ENCODE results near the gene SORL1.

SORL1 gene, protein sequence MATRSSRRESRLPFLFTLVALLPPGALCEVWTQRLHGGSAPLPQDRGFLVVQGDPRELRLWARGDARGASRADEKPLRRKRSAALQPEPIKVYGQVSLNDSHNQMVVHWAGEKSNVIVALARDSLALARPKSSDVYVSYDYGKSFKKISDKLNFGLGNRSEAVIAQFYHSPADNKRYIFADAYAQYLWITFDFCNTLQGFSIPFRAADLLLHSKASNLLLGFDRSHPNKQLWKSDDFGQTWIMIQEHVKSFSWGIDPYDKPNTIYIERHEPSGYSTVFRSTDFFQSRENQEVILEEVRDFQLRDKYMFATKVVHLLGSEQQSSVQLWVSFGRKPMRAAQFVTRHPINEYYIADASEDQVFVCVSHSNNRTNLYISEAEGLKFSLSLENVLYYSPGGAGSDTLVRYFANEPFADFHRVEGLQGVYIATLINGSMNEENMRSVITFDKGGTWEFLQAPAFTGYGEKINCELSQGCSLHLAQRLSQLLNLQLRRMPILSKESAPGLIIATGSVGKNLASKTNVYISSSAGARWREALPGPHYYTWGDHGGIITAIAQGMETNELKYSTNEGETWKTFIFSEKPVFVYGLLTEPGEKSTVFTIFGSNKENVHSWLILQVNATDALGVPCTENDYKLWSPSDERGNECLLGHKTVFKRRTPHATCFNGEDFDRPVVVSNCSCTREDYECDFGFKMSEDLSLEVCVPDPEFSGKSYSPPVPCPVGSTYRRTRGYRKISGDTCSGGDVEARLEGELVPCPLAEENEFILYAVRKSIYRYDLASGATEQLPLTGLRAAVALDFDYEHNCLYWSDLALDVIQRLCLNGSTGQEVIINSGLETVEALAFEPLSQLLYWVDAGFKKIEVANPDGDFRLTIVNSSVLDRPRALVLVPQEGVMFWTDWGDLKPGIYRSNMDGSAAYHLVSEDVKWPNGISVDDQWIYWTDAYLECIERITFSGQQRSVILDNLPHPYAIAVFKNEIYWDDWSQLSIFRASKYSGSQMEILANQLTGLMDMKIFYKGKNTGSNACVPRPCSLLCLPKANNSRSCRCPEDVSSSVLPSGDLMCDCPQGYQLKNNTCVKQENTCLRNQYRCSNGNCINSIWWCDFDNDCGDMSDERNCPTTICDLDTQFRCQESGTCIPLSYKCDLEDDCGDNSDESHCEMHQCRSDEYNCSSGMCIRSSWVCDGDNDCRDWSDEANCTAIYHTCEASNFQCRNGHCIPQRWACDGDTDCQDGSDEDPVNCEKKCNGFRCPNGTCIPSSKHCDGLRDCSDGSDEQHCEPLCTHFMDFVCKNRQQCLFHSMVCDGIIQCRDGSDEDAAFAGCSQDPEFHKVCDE (N-terminal part only)

DNA sequence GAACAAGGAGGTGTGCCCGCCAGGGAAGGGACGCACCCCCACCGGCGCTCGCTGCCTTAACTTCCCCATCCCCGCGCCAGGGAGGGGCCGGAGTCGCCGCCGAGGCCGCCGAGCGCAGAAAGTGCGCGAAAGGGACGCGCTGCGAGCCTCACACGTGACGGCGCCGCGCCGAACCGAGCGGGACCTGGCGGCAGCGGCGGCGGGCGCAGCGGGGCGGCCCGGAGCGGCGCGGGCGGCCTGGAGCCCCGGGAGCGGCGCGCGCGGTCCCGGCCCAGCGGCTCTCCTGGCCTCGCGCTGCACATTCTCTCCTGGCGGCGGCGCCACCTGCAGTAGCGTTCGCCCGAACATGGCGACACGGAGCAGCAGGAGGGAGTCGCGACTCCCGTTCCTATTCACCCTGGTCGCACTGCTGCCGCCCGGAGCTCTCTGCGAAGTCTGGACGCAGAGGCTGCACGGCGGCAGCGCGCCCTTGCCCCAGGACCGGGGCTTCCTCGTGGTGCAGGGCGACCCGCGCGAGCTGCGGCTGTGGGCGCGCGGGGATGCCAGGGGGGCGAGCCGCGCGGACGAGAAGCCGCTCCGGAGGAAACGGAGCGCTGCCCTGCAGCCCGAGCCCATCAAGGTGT lies at the start of gene SORL1:
SORL1 (plus strand) TSS at position 329 of the 623 bp plus-strand sequence; CDS start at position 347, 18 bp downstream.
- no peaks in the 10 kb centered on the region for H3K9me2 ChIP-seq (replicated peaks; ENCODE audit: low read depth, low read length)
- peaks cover 49% of the 10 kb centered on the region for H3K79me2 ChIP-seq (ENCODE audit: insufficient read depth, low read length)
- peak within 1 kb of the TSS; percentile 87 for H3K4me2 ChIP-seq (ENCODE audit: low read depth, low read length, poor library complexity, severe bottlenecking)
- H3K4me1 ChIP-seq (ENCODE audit: insufficient read depth, low read length, poor library complexity, severe bottlenecking) = peaks cover 73% of the 10 kb centered on the region
- TF ChIP-seq, protein P1, sequence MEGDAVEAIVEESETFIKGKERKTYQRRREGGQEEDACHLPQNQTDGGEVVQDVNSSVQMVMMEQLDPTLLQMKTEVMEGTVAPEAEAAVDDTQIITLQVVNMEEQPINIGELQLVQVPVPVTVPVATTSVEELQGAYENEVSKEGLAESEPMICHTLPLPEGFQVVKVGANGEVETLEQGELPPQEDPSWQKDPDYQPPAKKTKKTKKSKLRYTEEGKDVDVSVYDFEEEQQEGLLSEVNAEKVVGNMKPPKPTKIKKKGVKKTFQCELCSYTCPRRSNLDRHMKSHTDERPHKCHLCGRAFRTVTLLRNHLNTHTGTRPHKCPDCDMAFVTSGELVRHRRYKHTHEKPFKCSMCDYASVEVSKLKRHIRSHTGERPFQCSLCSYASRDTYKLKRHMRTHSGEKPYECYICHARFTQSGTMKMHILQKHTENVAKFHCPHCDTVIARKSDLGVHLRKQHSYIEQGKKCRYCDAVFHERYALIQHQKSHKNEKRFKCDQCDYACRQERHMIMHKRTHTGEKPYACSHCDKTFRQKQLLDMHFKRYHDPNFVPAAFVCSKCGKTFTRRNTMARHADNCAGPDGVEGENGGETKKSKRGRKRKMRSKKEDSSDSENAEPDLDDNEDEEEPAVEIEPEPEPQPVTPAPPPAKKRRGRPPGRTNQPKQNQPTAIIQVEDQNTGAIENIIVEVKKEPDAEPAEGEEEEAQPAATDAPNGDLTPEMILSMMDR (conservative IDR thresholded peaks at IDR 0.05; ENCODE audit: low read length) = peak; percentile 56
- TF ChIP-seq EZH2phosphoT487 (IDR thresholded peaks at IDR 0.05; ENCODE audit: borderline replicate concordance) = no peak
- peak within 1 kb of the TSS; percentile 93 for H2AFZ ChIP-seq (ENCODE audit: low read length)
- H3K9ac ChIP-seq (ENCODE audit: low read depth, low read length, poor library complexity, severe bottlenecking) = peak within 1 kb of the TSS; percentile 76
- H4K20me1 ChIP-seq (ENCODE audit: insufficient read depth, low read length, poor library complexity, severe bottlenecking) = peaks cover 4% of the 10 kb centered on the region
- H3K36me3 ChIP-seq (ENCODE audit: insufficient read depth, low read length) = no peaks in the 10 kb centered on the region
- H3F3A ChIP-seq (ENCODE audit: low read depth) = no peaks in the 10 kb centered on the region
- peak within 1 kb of the TSS; percentile 78 for H3K4me3 ChIP-seq (ENCODE audit: low read length, poor library complexity, severe bottlenecking)
- no peaks in the 10 kb centered on the region for H3K27me3 ChIP-seq (ENCODE audit: insufficient read depth, low read length, poor library complexity, severe bottlenecking)
- H3K9me3 ChIP-seq (ENCODE audit: insufficient read depth, low read depth, low read length) = no peaks in the 10 kb centered on the region

DNA sequence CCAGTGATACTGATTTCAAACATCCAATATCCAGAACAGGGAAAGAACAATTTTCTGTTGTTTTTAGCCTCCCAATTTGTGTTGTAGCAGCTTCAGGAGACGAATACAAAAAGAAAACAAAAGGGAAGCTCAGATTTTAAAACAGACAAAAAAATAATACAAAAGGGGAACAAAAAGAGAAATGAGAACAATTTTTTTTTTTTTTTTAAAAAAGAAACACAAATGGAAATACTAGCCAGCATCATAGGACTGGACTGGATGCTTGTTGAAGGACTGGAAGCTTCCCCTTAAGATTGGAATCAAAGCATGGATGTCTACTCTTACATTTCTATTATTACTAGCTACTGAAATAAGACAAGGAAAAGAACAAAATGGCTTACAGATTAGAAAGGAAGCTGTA lies 46.5 kb upstream of the SORL1 start:
- no peak overlapping the region for H3K4me3 ChIP-seq (ENCODE audit: low read length, poor library complexity, severe bottlenecking)
- TF ChIP-seq EZH2phosphoT487 (IDR thresholded peaks at IDR 0.05; ENCODE audit: borderline replicate concordance) = no peak
- TF ChIP-seq, protein P1 (conservative IDR thresholded peaks at IDR 0.05; ENCODE audit: low read length) = no peak
- H3K9me3 ChIP-seq (ENCODE audit: insufficient read depth, low read depth, low read length) = 0 out of 2 replicates have a peak, but pooled peaks cover 4% of the 10 kb centered on the region
- no peaks in the 10 kb centered on the region for H3F3A ChIP-seq (ENCODE audit: low read depth)
- no peaks in the 10 kb centered on the region for H3K4me1 ChIP-seq (ENCODE audit: insufficient read depth, low read length, poor library complexity, severe bottlenecking)
- no peaks in the 10 kb centered on the region for H3K36me3 ChIP-seq (ENCODE audit: insufficient read depth, low read length)
- H3K9ac ChIP-seq (ENCODE audit: low read depth, low read length, poor library complexity, severe bottlenecking) = no peak overlapping the region
- no peak overlapping the region for H2AFZ ChIP-seq (ENCODE audit: low read length)
- H3K4me2 ChIP-seq (ENCODE audit: low read depth, low read length, poor library complexity, severe bottlenecking) = no peak overlapping the region
- no peaks in the 10 kb centered on the region for H4K20me1 ChIP-seq (ENCODE audit: insufficient read depth, low read length, poor library complexity, severe bottlenecking)
- no peaks in the 10 kb centered on the region for H3K79me2 ChIP-seq (ENCODE audit: insufficient read depth, low read length)
- no peaks in the 10 kb centered on the region for H3K9me2 ChIP-seq (replicated peaks; ENCODE audit: low read depth, low read length)
- no peaks in the 10 kb centered on the region for H3K27me3 ChIP-seq (ENCODE audit: insufficient read depth, low read length, poor library complexity, severe bottlenecking)

DNA sequence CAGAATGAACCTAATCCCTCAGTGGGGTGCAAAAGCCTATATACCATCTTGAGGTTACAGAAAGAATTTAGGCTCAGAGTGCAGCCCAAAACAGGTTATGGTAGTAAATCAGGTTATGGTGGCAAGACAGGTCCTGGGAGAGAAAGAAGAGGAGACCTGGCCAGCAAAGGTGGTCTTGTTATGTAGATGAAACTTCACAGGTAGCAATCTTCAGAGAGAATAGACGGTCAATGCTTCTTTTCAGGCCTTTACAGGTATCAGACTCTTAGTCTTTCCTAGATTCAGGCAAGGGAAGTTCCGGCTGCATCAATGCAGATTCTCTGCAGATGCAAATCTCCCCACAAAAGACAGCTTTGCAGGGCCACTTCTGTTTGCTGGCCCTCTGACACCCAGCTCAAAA lies 45.8 kb upstream of the SORL1 start:
- Histone ChIP-seq H3K27me3 (ENCODE audit: insufficient read depth, low read length, poor library complexity, severe bottlenecking) (no peaks in the 10 kb centered on the region), H3K4me2 (ENCODE audit: low read depth, low read length, poor library complexity, severe bottlenecking) (no peak overlapping the region), H3K9me2 (replicated peaks; ENCODE audit: low read depth, low read length) (no peaks in the 10 kb centered on the region), H3K4me1 (ENCODE audit: insufficient read depth, low read length, poor library complexity, severe bottlenecking) (no peaks in the 10 kb centered on the region), H4K20me1 (ENCODE audit: insufficient read depth, low read length, poor library complexity, severe bottlenecking) (no peaks in the 10 kb centered on the region), H3F3A (ENCODE audit: low read depth) (no peaks in the 10 kb centered on the region), H3K4me3 (ENCODE audit: low read length, poor library complexity, severe bottlenecking) (no peak overlapping the region), H3K9me3 (ENCODE audit: insufficient read depth, low read depth, low read length) (0 out of 2 replicates have a peak, but pooled peaks cover 4% of the 10 kb centered on the region), H3K79me2 (ENCODE audit: insufficient read depth, low read length) (no peaks in the 10 kb centered on the region), H3K9ac (ENCODE audit: low read depth, low read length, poor library complexity, severe bottlenecking) (no peak overlapping the region), H2AFZ (ENCODE audit: low read length) (peak overlapping the region; percentile 60; the same call in 1 of the 2 replicates), H3K36me3 (ENCODE audit: insufficient read depth, low read length) (no peaks in the 10 kb centered on the region)
- no peak for TF ChIP-seq EZH2phosphoT487 (IDR thresholded peaks at IDR 0.05; ENCODE audit: borderline replicate concordance)
- TF ChIP-seq, protein P1 (conservative IDR thresholded peaks at IDR 0.05; ENCODE audit: low read length) = no peak

All from Loucy (cell line).